Heart right ventricle (tissue), 16 donors: Measurements from ENCODE around the gene TMEM79. TPM values are rescaled to one million over a fixed set of nuclear protein-coding genes. Genes with fewer than 3 reads are reported as not detected.

Source experiments
- ATAC-seq, 8 donors: fragments of 200-7000 bp; cut with Tn5 transposase; one replicate each; pipeline ENCODE4 v1.9.1; 2020; ENCODE audit warnings: mild to moderate bottlenecking in 8 of 8, moderate library complexity in 8 of 8, moderate number of reproducible peaks in 1 of 8
- DNase-seq, 2 donors: peaks; one replicate each; pipeline ENCODE4 v3.0.0-alpha.2; 2020
- H3K27ac ChIP-seq, 10 donors: fragments of 200-600 bp; sonication (generic) in 2 of 10; one replicate each; pipeline versions ENCODE4 v1.5.0 to v1.8.0; 2020 to 2022; ENCODE audit warnings: mild to moderate bottlenecking in 3 of 10
- H3K27me3 ChIP-seq, 7 donors: fragments of 200-600 bp; one replicate each; pipeline ENCODE4 v1.8.0; 2021 to 2022; ENCODE audit warnings: mild to moderate bottlenecking in 2 of 7
- H3K36me3 ChIP-seq, 9 donors: fragments of 200-600 bp; sonication (generic) in 1 of 9; one replicate each; pipeline versions ENCODE4 v1.5.0 to v1.8.0; 2020 to 2022; ENCODE audit warnings: mild to moderate bottlenecking in 2 of 9
- H3K4me1 ChIP-seq, 9 donors: fragments of 200-600 bp; sonication (generic) in 1 of 9; one replicate each; pipeline versions ENCODE4 v1.5.0 to v1.8.0; 2020 to 2022; ENCODE audit warnings: mild to moderate bottlenecking in 4 of 9
- H3K4me3 ChIP-seq, 10 donors: fragments of 200-600 bp; sonication (generic) in 2 of 10; one replicate each; pipeline versions ENCODE4 v1.5.0 to v1.8.0; 2020 to 2022; ENCODE audit warnings: mild to moderate bottlenecking in 7 of 10, moderate library complexity in 2 of 10
- H3K9me3 ChIP-seq, 11 donors: fragments of 200-600 bp in 10 of 11; sonication (generic) in 2 of 11; one replicate each; pipeline versions ENCODE4 v1.5.0 to v1.8.0; 2013 to 2022; ENCODE audit warnings: mild to moderate bottlenecking in 2 of 11, control low read depth in 1 of 11, moderate library complexity in 1 of 11
- WGBS, 2 donors: extraction: QIAGEN DNeasy Blood & Tissue Kit; methylation state at CpG; one replicate each; pipeline ENCODE4 v1.1.7; 2013; ENCODE audit warnings: inconsistent platforms in 1 of 2; 5-methylcytosine and 5-hydroxymethylcytosine counted together
- intact Hi-C, 10 donors: fragments of 100-400 bp; cut with DNase I; formaldehyde crosslinking; loops; one replicate each; pipeline versions ENCODE4 v1.11.1 to v1.14.2; 2022
- polyA plus RNA-seq, 2 donors: library from polyadenylated mRNA; stranded (reverse); fragments of 200-250 nt; gene quantifications; one replicate each; pipeline ENCODE4 v1.2.3, GENCODE V29; 2013
- total RNA-seq, 10 donors: library from RNA; stranded (reverse); fragmentation: NEBNext Ultra II Directional in 3 of 10; extraction: Animal tissue kit (Norgen Biotek cat#: 25700) in 3 of 10; gene quantifications; one replicate each; pipeline versions ENCODE4 v1.2.1 to v1.2.4, GENCODE V29; 2021 to 2023
- TF ChIP-seq, protein P1 (sequence below), 9 donors: fragments of 200-600 bp; sonication (generic) in 2 of 9; IDR thresholded peaks; one replicate each; pipeline versions ENCODE4 v1.5.0 to v1.8.0; 2021 to 2022; ENCODE audit warnings: antibody characterized with exemption in 9 of 9, mild to moderate bottlenecking in 5 of 9, moderate library complexity in 1 of 9
- donor health status: Arrhythmogenic right ventricular cardiomyopathy.
- donor health status: ischemic (EF 13 %, LVEDD 7.1; RV severe dilation, severe dysfunction).
- donor health status: healthy with polysubstance abuse.
- donor health status: DM: no; HTN: yes; CAD: no.
- donor health status: DM: no; HTN: no; CAD: no.
- donor health status: ischemic (EF 25% LVEDD 6.9; RV normal size, moderate dysfunction).
- donor health status: ischemic (EF 25% LVEDD 5.7; RV mildly dilated, moderate dysfunction).
- donor health status: healthy.
- donor health status: DM: yes; HTN: yes; CAD: no.
- donor health status: Ischemic cardiomyopathy.
- donor health status: ischemic (EF 35%, LVEDD 5.7; RV mildly dilated, moderate dysfunction).
- donor health status: nonischemic (EF 11% LVEDD 7.7; RV severe dilation, severe dysfunction).
- donor health status: DM: yes; HTN: yes; CAD: no.
- donor health status: PGD.
- donor health status: ischemic (EF 29% LVEDD 5.4; RV normal size, mild dysfunction).
- donor health status: nonischemic (EF 23%, LVEDD 6.1; RV moderate dilation, normal function).

The TMEM79 gene
- total and polyA plus RNA-seq, 12 donors = 0.82 to 2.3 (median 1.7) TPM

- Histone ChIP-seq H3K9me3 (no peaks in the 10 kb centered on the region), H3K27ac (no peak overlapping the region), H3K4me1 (no peaks in the 10 kb centered on the region), H3K27me3 (no peaks in the 10 kb centered on the region), H3K36me3 (peaks cover 6 to 100% (median 85%) of the 10 kb centered on the region in 9 donors), H3K4me3 (no peak overlapping the region)
- TF ChIP-seq, protein P1, sequence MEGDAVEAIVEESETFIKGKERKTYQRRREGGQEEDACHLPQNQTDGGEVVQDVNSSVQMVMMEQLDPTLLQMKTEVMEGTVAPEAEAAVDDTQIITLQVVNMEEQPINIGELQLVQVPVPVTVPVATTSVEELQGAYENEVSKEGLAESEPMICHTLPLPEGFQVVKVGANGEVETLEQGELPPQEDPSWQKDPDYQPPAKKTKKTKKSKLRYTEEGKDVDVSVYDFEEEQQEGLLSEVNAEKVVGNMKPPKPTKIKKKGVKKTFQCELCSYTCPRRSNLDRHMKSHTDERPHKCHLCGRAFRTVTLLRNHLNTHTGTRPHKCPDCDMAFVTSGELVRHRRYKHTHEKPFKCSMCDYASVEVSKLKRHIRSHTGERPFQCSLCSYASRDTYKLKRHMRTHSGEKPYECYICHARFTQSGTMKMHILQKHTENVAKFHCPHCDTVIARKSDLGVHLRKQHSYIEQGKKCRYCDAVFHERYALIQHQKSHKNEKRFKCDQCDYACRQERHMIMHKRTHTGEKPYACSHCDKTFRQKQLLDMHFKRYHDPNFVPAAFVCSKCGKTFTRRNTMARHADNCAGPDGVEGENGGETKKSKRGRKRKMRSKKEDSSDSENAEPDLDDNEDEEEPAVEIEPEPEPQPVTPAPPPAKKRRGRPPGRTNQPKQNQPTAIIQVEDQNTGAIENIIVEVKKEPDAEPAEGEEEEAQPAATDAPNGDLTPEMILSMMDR (IDR thresholded peaks at IDR 0.05) = no peak
- 78 to 94% methylated on average over 2 of the region's 2 CpGs for WGBS, 2 donors
- DNase-seq (no peak), ATAC-seq (no peak)
- intact Hi-C loops = loop anchor here in 1 of 10 donors (10.0 kb wide), 1 partner anchor 54 kb away; no protein-coding TSS in a partner anchor
These were observed 23.2 kb upstream of the TMEM79 start for GRCh38 chr1:156260896-156261295.

DNA sequence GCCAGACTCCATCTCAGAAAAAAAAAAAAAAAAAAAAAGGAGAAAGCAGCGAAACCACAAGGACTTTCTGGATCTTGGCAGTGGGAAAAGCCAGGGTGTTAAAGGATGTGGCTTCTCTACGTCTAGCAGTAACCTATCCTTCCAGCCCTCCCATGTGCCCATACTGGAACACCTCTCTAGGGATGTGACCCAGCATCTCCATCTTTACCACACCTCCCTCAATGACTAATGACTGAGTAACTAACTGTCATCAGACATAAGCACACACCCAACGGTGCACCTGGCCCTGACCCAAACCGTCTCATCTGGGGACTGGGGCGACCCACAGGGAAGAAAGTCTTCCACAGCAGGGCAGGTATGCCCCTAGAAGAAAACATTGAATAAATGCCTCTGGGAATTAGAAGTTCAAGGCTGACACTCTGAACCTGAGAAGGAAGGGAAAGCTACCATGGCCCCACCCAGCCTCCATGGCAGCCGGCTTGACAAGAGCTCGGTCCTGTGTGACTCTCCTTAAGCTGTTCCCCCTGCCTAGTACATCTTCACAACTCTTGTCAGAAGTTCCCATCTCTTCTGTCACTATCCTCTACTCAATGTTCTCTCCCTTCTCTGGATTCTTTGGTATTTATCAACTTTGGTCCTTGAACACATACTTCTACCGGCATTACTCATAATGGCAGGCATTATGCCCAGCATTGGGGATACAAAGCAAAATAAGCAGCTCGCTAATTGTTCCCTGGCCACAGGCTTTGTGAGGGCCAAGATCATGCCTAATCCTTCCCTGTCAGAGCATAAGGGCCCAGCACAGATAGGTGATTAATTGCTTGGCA, 21.5 kb upstream of the TMEM79 start:
- no peak for DNase-seq
- WGBS, 2 donors = 84 to 90% methylated on average over 9 of the region's 9 CpGs
- H3K36me3 ChIP-seq = peaks cover 15 to 100% (median 88%) of the 10 kb centered on the region in 9 donors
- TF ChIP-seq, protein P1 (IDR thresholded peaks at IDR 0.05) = no peak
- ATAC-seq = peak in 1 of 8 donors; percentile 16
- intact Hi-C loops = loop anchor here in 1 of 10 donors (10.0 kb wide), 1 partner anchor 52 kb away; no protein-coding TSS in a partner anchor
- no peaks in the 10 kb centered on the region for H3K4me1 ChIP-seq
- H3K4me3 ChIP-seq = no peak overlapping the region
- no peaks in the 10 kb centered on the region for H3K9me3 ChIP-seq
- no peak overlapping the region for H3K27ac ChIP-seq
- no peaks in the 10 kb centered on the region for H3K27me3 ChIP-seq

GRCh38 chr1:156263288-156263655, 20.9 kb upstream of the TMEM79 start:
- no peaks in the 10 kb centered on the region for H3K9me3 ChIP-seq
- intact Hi-C loops = loop anchor here in 1 of 10 donors (10.0 kb wide), 1 partner anchor 52 kb away; no protein-coding TSS in a partner anchor
- H3K27me3 ChIP-seq = no peaks in the 10 kb centered on the region
- H3K4me1 ChIP-seq = no peaks in the 10 kb centered on the region
- peaks cover 15 to 100% (median 87%) of the 10 kb centered on the region in 9 donors for H3K36me3 ChIP-seq
- TF ChIP-seq, protein P1 (IDR thresholded peaks at IDR 0.05) = no peak
- peak in 1 of 8 donors; percentile 11 for ATAC-seq
- no peak for DNase-seq
- H3K27ac ChIP-seq = no peak overlapping the region
- WGBS, 2 donors = 82 to 93% methylated on average over 9 of the region's 9 CpGs
- H3K4me3 ChIP-seq = no peak overlapping the region

DNA sequence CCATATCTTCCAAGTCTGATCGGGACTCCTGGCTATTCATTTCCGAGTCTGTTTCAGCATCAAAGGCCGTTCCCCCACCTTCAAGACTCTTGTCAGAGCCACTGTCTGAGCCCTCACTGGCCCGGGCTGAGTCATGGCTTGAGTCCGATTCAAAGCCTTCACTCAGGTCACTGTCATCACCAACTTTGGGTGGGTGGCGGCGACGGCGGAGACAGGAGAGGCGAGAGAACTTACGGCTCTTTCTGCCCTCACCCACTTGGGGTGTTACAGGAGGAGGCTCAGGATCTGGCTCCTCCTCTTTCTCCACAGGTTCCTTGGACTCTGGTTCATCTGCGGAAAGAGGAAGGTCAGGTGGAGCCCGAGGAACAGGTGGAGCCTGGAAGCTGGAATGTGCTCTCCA, 18.1 kb upstream of the TMEM79 start:
- no peaks in the 10 kb centered on the region for H3K4me1 ChIP-seq
- H3K36me3 ChIP-seq = peaks cover under 1 to 100% (median 73%) of the 10 kb centered on the region in 9 donors
- intact Hi-C loops = loop anchor here in 1 of 10 donors (10.0 kb wide), 1 partner anchor 49 kb away; no protein-coding TSS in a partner anchor
- ATAC-seq (no peak), DNase-seq (no peak)
- H3K4me3 ChIP-seq = no peak overlapping the region
- H3K27me3 ChIP-seq = no peaks in the 10 kb centered on the region
- H3K9me3 ChIP-seq = no peaks in the 10 kb centered on the region
- no peak overlapping the region for H3K27ac ChIP-seq
- 78 to 85% methylated on average over 13 of the region's 13 CpGs for WGBS, 2 donors
- TF ChIP-seq, protein P1 (IDR thresholded peaks at IDR 0.05) = no peak
